ENCODE data around the gene NKAIN2.
"Not testable (repeated sequence)": the region's sequence is repeated elsewhere in the genome, so short reads cannot be mapped to it uniquely, and the experiment has no call there.

The NKAIN2 gene

GRCh38 chr6:124564125-124564524 is 760.5 kb downstream of the NKAIN2 start:
- H3K79me1 ChIP-seq (ENCODE audit: low read depth, low read length); H3K27me3 ChIP-seq (ENCODE audit: control insufficient read depth in 3 of 3, insufficient read depth in 3 of 3, low read depth in 1 of 3, low read length in 3 of 3); H2BK120ac ChIP-seq (ENCODE audit: low read depth, low read length); H3K18ac ChIP-seq (ENCODE audit: low read length); H2BK12ac ChIP-seq (ENCODE audit: low read length); H2BK5ac ChIP-seq (ENCODE audit: low read length); H4K8ac ChIP-seq (ENCODE audit: low read depth, low read length); H3K4ac ChIP-seq (ENCODE audit: low read length); H3K9me3 ChIP-seq (replicated peaks in 1 of 2; ENCODE audit: control insufficient read depth in 2 of 2, insufficient read depth in 1 of 2, low read depth in 1 of 2, low read length in 2 of 2); H3K9ac ChIP-seq (ENCODE audit: low read depth, low read length, poor library complexity); H2BK15ac ChIP-seq (ENCODE audit: low read length); H3K14ac ChIP-seq (ENCODE audit: low read length); H3K36me3 ChIP-seq (replicated peaks in 1 of 2; ENCODE audit: control insufficient read depth in 2 of 2, insufficient read depth in 2 of 2, low read length in 2 of 2); H2AK5ac ChIP-seq (ENCODE audit: low read depth, low read length); DNase-seq (ENCODE audit: low spot score); H3K4me1 ChIP-seq (ENCODE audit: control insufficient read depth in 2 of 2, insufficient read depth in 1 of 2, low read depth in 1 of 2, low read length in 2 of 2); H3K27ac ChIP-seq (replicated peaks; ENCODE audit: low read length); H4K91ac ChIP-seq (ENCODE audit: low read depth, low read length, poor library complexity); H3K4me3 ChIP-seq (ENCODE audit: low read length in 2 of 2); H3K23ac ChIP-seq (ENCODE audit: low read depth, low read length, poor library complexity); H3K4me2 ChIP-seq (ENCODE audit: insufficient read depth, low read length, poor library complexity, severe bottlenecking): not testable (repeated sequence)
- WGBS, 2 donors (ENCODE audit: extremely low coverage in 2 of 2, insufficient read length in 2 of 2, insufficient replicate concordance in 1 of 2), result no CpG with 5 or more reads among the region's 3 CpGs
- H2AFZ ChIP-seq (ENCODE audit: low read length), result peak overlapping the region; percentile 40

GRCh38 chr6:124567401-124567800 is 763.7 kb downstream of the NKAIN2 start:
- H2AK5ac ChIP-seq (ENCODE audit: low read depth, low read length), result no peak overlapping the region
- peaks cover 0 to 12% of the 10 kb centered on the region in 2 donors for H3K9me3 ChIP-seq (replicated peaks in 1 of 2; ENCODE audit: control insufficient read depth in 2 of 2, insufficient read depth in 1 of 2, low read depth in 1 of 2, low read length in 2 of 2)
- 100% methylated on average over 1 of the region's 5 CpGs; no CpG with 5 or more reads in 1 of the 2 donors for WGBS, 2 donors (ENCODE audit: extremely low coverage in 2 of 2, insufficient read length in 2 of 2, insufficient replicate concordance in 1 of 2)

GRCh38 chr6:124573953-124574352 is 770.3 kb downstream of the NKAIN2 start:
- DNase-seq (ENCODE audit: low spot score), result no peak
- Histone ChIP-seq H3K9me3 (replicated peaks in 1 of 2; ENCODE audit: control insufficient read depth in 2 of 2, insufficient read depth in 1 of 2, low read depth in 1 of 2, low read length in 2 of 2) (peaks cover 0 to 12% of the 10 kb centered on the region in 2 donors), H4K8ac (ENCODE audit: low read depth, low read length) (no peak overlapping the region), H3K27ac (replicated peaks; ENCODE audit: low read length) (no peak overlapping the region), H3K4me2 (ENCODE audit: insufficient read depth, low read length, poor library complexity, severe bottlenecking) (no peak overlapping the region), H4K91ac (ENCODE audit: low read depth, low read length, poor library complexity) (no peak overlapping the region), H3K27me3 (ENCODE audit: control insufficient read depth in 3 of 3, insufficient read depth in 3 of 3, low read depth in 1 of 3, low read length in 3 of 3) (no peaks in the 10 kb centered on the region), H2BK120ac (ENCODE audit: low read depth, low read length) (no peak overlapping the region), H2AK5ac (ENCODE audit: low read depth, low read length) (no peak overlapping the region), H3K18ac (ENCODE audit: low read length) (no peak overlapping the region), H3K4ac (ENCODE audit: low read length) (no peak overlapping the region), H3K23ac (ENCODE audit: low read depth, low read length, poor library complexity) (no peak overlapping the region), H2BK12ac (ENCODE audit: low read length) (no peak overlapping the region), H3K14ac (ENCODE audit: low read length) (no peak overlapping the region), H2AFZ (ENCODE audit: low read length) (no peak overlapping the region), H3K9ac (ENCODE audit: low read depth, low read length, poor library complexity) (no peak overlapping the region), H3K4me3 (ENCODE audit: low read length in 2 of 2) (no peak overlapping the region), H3K4me1 (ENCODE audit: control insufficient read depth in 2 of 2, insufficient read depth in 1 of 2, low read depth in 1 of 2, low read length in 2 of 2) (no peaks in the 10 kb centered on the region), H2BK15ac (ENCODE audit: low read length) (no peak overlapping the region), H3K79me1 (ENCODE audit: low read depth, low read length) (no peaks in the 10 kb centered on the region), H3K36me3 (replicated peaks in 1 of 2; ENCODE audit: control insufficient read depth in 2 of 2, insufficient read depth in 2 of 2, low read length in 2 of 2) (no peaks in the 10 kb centered on the region), H2BK5ac (ENCODE audit: low read length) (no peak overlapping the region)
- WGBS, 2 donors (ENCODE audit: extremely low coverage in 2 of 2, insufficient read length in 2 of 2, insufficient replicate concordance in 1 of 2), result no CpG with 5 or more reads among the region's 1 CpG

More at GRCh38 chr6:124567401-124567800, 763.7 kb downstream of the NKAIN2 start:
- Histone ChIP-seq H3K4ac (ENCODE audit: low read length) (no peak overlapping the region), H3K4me2 (ENCODE audit: insufficient read depth, low read length, poor library complexity, severe bottlenecking) (no peak overlapping the region), H4K91ac (ENCODE audit: low read depth, low read length, poor library complexity) (no peak overlapping the region), H3K79me1 (ENCODE audit: low read depth, low read length) (no peaks in the 10 kb centered on the region), H3K18ac (ENCODE audit: low read length) (no peak overlapping the region), H3K4me1 (ENCODE audit: control insufficient read depth in 2 of 2, insufficient read depth in 1 of 2, low read depth in 1 of 2, low read length in 2 of 2) (no peaks in the 10 kb centered on the region), H2BK120ac (ENCODE audit: low read depth, low read length) (no peak overlapping the region), H2BK12ac (ENCODE audit: low read length) (no peak overlapping the region), H3K27me3 (ENCODE audit: control insufficient read depth in 3 of 3, insufficient read depth in 3 of 3, low read depth in 1 of 3, low read length in 3 of 3) (no peaks in the 10 kb centered on the region), H2BK15ac (ENCODE audit: low read length) (no peak overlapping the region), H3K36me3 (replicated peaks in 1 of 2; ENCODE audit: control insufficient read depth in 2 of 2, insufficient read depth in 2 of 2, low read length in 2 of 2) (no peaks in the 10 kb centered on the region), H3K27ac (replicated peaks; ENCODE audit: low read length) (no peak overlapping the region), H4K8ac (ENCODE audit: low read depth, low read length) (no peak overlapping the region), H3K23ac (ENCODE audit: low read depth, low read length, poor library complexity) (no peak overlapping the region), H2BK5ac (ENCODE audit: low read length) (no peak overlapping the region), H3K4me3 (ENCODE audit: low read length in 2 of 2) (no peak overlapping the region), H3K9ac (ENCODE audit: low read depth, low read length, poor library complexity) (no peak overlapping the region), H2AFZ (ENCODE audit: low read length) (no peak overlapping the region), H3K14ac (ENCODE audit: low read length) (no peak overlapping the region)
- DNase-seq (ENCODE audit: low spot score), result no peak

GRCh38 chr6:124577734-124578281 is 774.1 kb downstream of the NKAIN2 start:
- WGBS, 2 donors (ENCODE audit: extremely low coverage in 2 of 2, insufficient read length in 2 of 2, insufficient replicate concordance in 1 of 2), result no CpG with 5 or more reads among the region's 2 CpGs
- Histone ChIP-seq H2AK5ac (ENCODE audit: low read depth, low read length) (no peak overlapping the region), H3K23ac (ENCODE audit: low read depth, low read length, poor library complexity) (no peak overlapping the region), H3K9ac (ENCODE audit: low read depth, low read length, poor library complexity) (no peak overlapping the region), H3K4me3 (ENCODE audit: low read length in 2 of 2) (no peak overlapping the region), H3K36me3 (replicated peaks in 1 of 2; ENCODE audit: control insufficient read depth in 2 of 2, insufficient read depth in 2 of 2, low read length in 2 of 2) (no peaks in the 10 kb centered on the region), H3K27me3 (ENCODE audit: control insufficient read depth in 3 of 3, insufficient read depth in 3 of 3, low read depth in 1 of 3, low read length in 3 of 3) (no peaks in the 10 kb centered on the region), H2AFZ (ENCODE audit: low read length) (no peak overlapping the region), H2BK120ac (ENCODE audit: low read depth, low read length) (no peak overlapping the region), H3K27ac (replicated peaks; ENCODE audit: low read length) (no peak overlapping the region), H2BK15ac (ENCODE audit: low read length) (no peak overlapping the region), H2BK12ac (ENCODE audit: low read length) (no peak overlapping the region), H3K9me3 (replicated peaks in 1 of 2; ENCODE audit: control insufficient read depth in 2 of 2, insufficient read depth in 1 of 2, low read depth in 1 of 2, low read length in 2 of 2) (no peaks in the 10 kb centered on the region), H3K4me2 (ENCODE audit: insufficient read depth, low read length, poor library complexity, severe bottlenecking) (no peak overlapping the region), H3K18ac (ENCODE audit: low read length) (no peak overlapping the region), H4K91ac (ENCODE audit: low read depth, low read length, poor library complexity) (no peak overlapping the region), H3K14ac (ENCODE audit: low read length) (peak overlapping the region; percentile 14), H2BK5ac (ENCODE audit: low read length) (no peak overlapping the region), H3K79me1 (ENCODE audit: low read depth, low read length) (no peaks in the 10 kb centered on the region), H4K8ac (ENCODE audit: low read depth, low read length) (no peak overlapping the region), H3K4me1 (ENCODE audit: control insufficient read depth in 2 of 2, insufficient read depth in 1 of 2, low read depth in 1 of 2, low read length in 2 of 2) (no peaks in the 10 kb centered on the region), H3K4ac (ENCODE audit: low read length) (no peak overlapping the region)
- DNase-seq (ENCODE audit: low spot score), result no peak
